Upper lobe of left lung (tissue), 6 donors: ENCODE measurements around the gene ACP7. TPM values are rescaled to one million over a fixed set of nuclear protein-coding genes. Genes with fewer than 3 reads are reported as not detected.

Source experiments
- ATAC-seq, 2 donors: fragments of 200-7000 bp; cut with Tn5 transposase; one replicate each; pipeline ENCODE4 v1.9.1; 2022; ENCODE audit warnings: mild to moderate bottlenecking in 2 of 2, moderate library complexity in 2 of 2; ENCODE audit not compliant: low FRiP score in 2 of 2
- DNase-seq, 2 donors: peaks; one replicate each; pipeline ENCODE4 v3.0.0-alpha.2; 2019 to 2020
- H3K27ac ChIP-seq, 4 donors: fragments of 200-600 bp; sonication (generic); one replicate each; pipeline ENCODE4 v1.5.1; 2016 to 2019
- H3K27me3 ChIP-seq, 4 donors: fragments of 200-600 bp; sonication (generic); one replicate each; pipeline ENCODE4 v1.5.1; 2017 to 2019
- H3K36me3 ChIP-seq, 4 donors: fragments of 200-600 bp; sonication (generic); one replicate each; pipeline ENCODE4 v1.5.1; 2016 to 2019
- H3K4me1 ChIP-seq, 4 donors: fragments of 200-600 bp; sonication (generic); one replicate each; pipeline ENCODE4 v1.5.1; 2018 to 2019
- H3K4me3 ChIP-seq, 4 donors: fragments of 200-600 bp; sonication (generic); one replicate each; pipeline ENCODE4 v1.5.1; 2017 to 2019; ENCODE audit warnings: mild to moderate bottlenecking in 2 of 4, moderate library complexity in 1 of 4
- H3K9me3 ChIP-seq, 4 donors: fragments of 200-600 bp; sonication (generic); one replicate each; pipeline ENCODE4 v1.5.1; 2018 to 2019
- CTCF ChIP-seq, 6 experiments: fragments of 450-650 bp in 4 of 6; fragments of 200-600 bp in 2 of 6; sonication (generic) in 2 of 6; IDR thresholded peaks; one replicate each; pipeline ENCODE4 v1.5.1; 2016 to 2019; ENCODE audit warnings: antibody characterized with exemption in 6 of 6
- EP300 ChIP-seq, 4 donors: sonication (generic); formaldehyde crosslinking; IDR thresholded peaks; one replicate each; pipeline ENCODE4 v1.5.1; 2017; ENCODE audit warnings: antibody characterized with exemption in 4 of 4, control low read depth in 2 of 4
- POLR2A ChIP-seq, 4 donors: fragments of 450-650 bp; IDR thresholded peaks; one replicate each; pipeline ENCODE4 v1.5.1; 2016 to 2017; ENCODE audit warnings: antibody characterized with exemption in 4 of 4, mild to moderate bottlenecking in 2 of 4
- POLR2AphosphoS5 ChIP-seq, 2 donors: sonication (generic); formaldehyde crosslinking; IDR thresholded peaks; one replicate each; pipeline ENCODE4 v1.5.1; 2017; ENCODE audit warnings: antibody characterized with exemption in 2 of 2
- WGBS, 2 donors: methylation state at CpG; one replicate each; pipeline ENCODE4 v1.1.5; 2017 to 2018; 5-methylcytosine and 5-hydroxymethylcytosine counted together
- total RNA-seq, 6 donors: library from RNA; depleted of rRNA in 4 of 6; stranded (reverse); fragments of >200 nt in 4 of 6; gene quantifications; one replicate each; pipeline versions ENCODE4 v1.1.0 to v1.2.1, GENCODE V29; 2016 to 2021
- donor health status: DM: no; HTN: no; CAD: no; lungs with moderate emphysema.
- donor health status: DM: no; HTN: yes; CAD: no; lungs with severe emphysema.

ACP7 gene
- total RNA-seq, 6 donors from 2014 or later, result not detected

- no peak for DNase-seq
- Histone ChIP-seq H3K9me3 (no peaks in the 10 kb centered on the region), H3K4me1 (peaks cover 76 to 88% (median 79%) of the 10 kb centered on the region in 4 donors), H3K36me3 (no peaks in the 10 kb centered on the region), H3K27ac (peak overlapping the region; percentile 58 to 94 (median 81)), H3K27me3 (no peaks in the 10 kb centered on the region), H3K4me3 (no peak overlapping the region)
- WGBS, 2 donors, result 51 to 56% methylated on average over 6 of the region's 6 CpGs
- TF ChIP-seq EP300 (IDR thresholded peaks at IDR 0.05) (peak in 1 of 4 donors; percentile 7), POLR2AphosphoS5 (IDR thresholded peaks at IDR 0.05) (peak in 1 of 2 donors; percentile 5), CTCF (IDR thresholded peaks at IDR 0.05) (no peak), POLR2A (IDR thresholded peaks at IDR 0.05) (no peak)
- ATAC-seq, result no peak
These were observed 44.4 kb downstream of the ACP7 start for GRCh38 chr19:39128516-39129079.

- 93 to 94% methylated on average over 8 to 11 of the region's 11 CpGs for WGBS, 2 donors
- Histone ChIP-seq H3K4me1 (peaks cover 81 to 93% (median 84%) of the 10 kb centered on the region in 4 donors), H3K9me3 (no peaks in the 10 kb centered on the region), H3K36me3 (no peaks in the 10 kb centered on the region), H3K27ac (peak overlapping the region; percentile 58 to 94 (median 81)), H3K27me3 (no peaks in the 10 kb centered on the region), H3K4me3 (no peak overlapping the region)
- ATAC-seq, result no peak
- no peak for TF ChIP-seq POLR2A (IDR thresholded peaks at IDR 0.05)
- TF ChIP-seq CTCF (IDR thresholded peaks at IDR 0.05), result no peak
- no peak for TF ChIP-seq EP300 (IDR thresholded peaks at IDR 0.05)
- TF ChIP-seq POLR2AphosphoS5 (IDR thresholded peaks at IDR 0.05), result no peak
- DNase-seq, result no peak
These were observed 44.9 kb downstream of the ACP7 start for GRCh38 chr19:39129116-39129515.

- Histone ChIP-seq H3K4me3 (no peak overlapping the region), H3K27me3 (no peaks in the 10 kb centered on the region), H3K9me3 (no peaks in the 10 kb centered on the region), H3K4me1 (peaks cover 76 to 89% (median 81%) of the 10 kb centered on the region in 4 donors), H3K36me3 (no peaks in the 10 kb centered on the region), H3K27ac (peak overlapping the region; percentile 74 to 94 (median 84))
- TF ChIP-seq POLR2A (IDR thresholded peaks at IDR 0.05), result no peak
- TF ChIP-seq EP300 (IDR thresholded peaks at IDR 0.05), result no peak
- DNase-seq, result no peak
- no peak for ATAC-seq
- WGBS, 2 donors, result 76% methylated on average over 21 to 22 of the region's 22 CpGs
These were observed 46.4 kb downstream of the ACP7 start for GRCh38 chr19:39130337-39131254.

GRCh38 chr19:39131255-39131755 is 47.1 kb downstream of the ACP7 start:
- no peak for ATAC-seq
- DNase-seq, result peak in 1 of 2 donors; percentile 42
- H3K9me3 ChIP-seq, result no peaks in the 10 kb centered on the region
- peak overlapping the region; percentile 74 to 94 (median 84) for H3K27ac ChIP-seq
- no peaks in the 10 kb centered on the region for H3K36me3 ChIP-seq
- 36 to 45% methylated on average over 14 to 18 of the region's 18 CpGs for WGBS, 2 donors
- no peaks in the 10 kb centered on the region for H3K27me3 ChIP-seq
- no peak overlapping the region for H3K4me3 ChIP-seq
- H3K4me1 ChIP-seq, result peaks cover 79 to 88% (median 83%) of the 10 kb centered on the region in 4 donors
- TF ChIP-seq EP300 (IDR thresholded peaks at IDR 0.05) (peak in 1 of 4 donors; percentile 28), CTCF (IDR thresholded peaks at IDR 0.05) (no peak), POLR2AphosphoS5 (IDR thresholded peaks at IDR 0.05) (peak; percentile 68 to 71)

- ATAC-seq (no peak), DNase-seq (no peak)
- no peaks in the 10 kb centered on the region for H3K9me3 ChIP-seq
- peak overlapping the region; percentile 74 to 94 (median 84) for H3K27ac ChIP-seq
- no peaks in the 10 kb centered on the region for H3K27me3 ChIP-seq
- 57 to 63% methylated on average over 20 of the region's 20 CpGs for WGBS, 2 donors
- no peak overlapping the region for H3K4me3 ChIP-seq
- TF ChIP-seq POLR2A (IDR thresholded peaks at IDR 0.05) (no peak), CTCF (IDR thresholded peaks at IDR 0.05) (no peak), POLR2AphosphoS5 (IDR thresholded peaks at IDR 0.05) (peak; percentile 67 to 68), EP300 (IDR thresholded peaks at IDR 0.05) (peak in 2 of 4 donors; percentile 71 to 92)
- peaks cover 73 to 86% (median 80%) of the 10 kb centered on the region in 4 donors for H3K4me1 ChIP-seq
- no peaks in the 10 kb centered on the region for H3K36me3 ChIP-seq
These were observed 48.3 kb downstream of the ACP7 start for GRCh38 chr19:39132344-39132969.
